Activated CD4-positive, alpha-beta T cell treated with anti-CD3 and anti-CD28 coated beads, Interleukin-2, amount 50 U/mL, for 16 hours (primary cell): ENCODE measurements around the gene SCUBE2.
"Not testable (repeated sequence)": the region's sequence is repeated elsewhere in the genome, so short reads cannot be mapped to it uniquely, and the experiment has no call there.

Experiments
- DNase-seq: peaks from one replicate; pipeline ENCODE4 v3.0.0-alpha.2; 2020

SCUBE2 gene

DNA sequence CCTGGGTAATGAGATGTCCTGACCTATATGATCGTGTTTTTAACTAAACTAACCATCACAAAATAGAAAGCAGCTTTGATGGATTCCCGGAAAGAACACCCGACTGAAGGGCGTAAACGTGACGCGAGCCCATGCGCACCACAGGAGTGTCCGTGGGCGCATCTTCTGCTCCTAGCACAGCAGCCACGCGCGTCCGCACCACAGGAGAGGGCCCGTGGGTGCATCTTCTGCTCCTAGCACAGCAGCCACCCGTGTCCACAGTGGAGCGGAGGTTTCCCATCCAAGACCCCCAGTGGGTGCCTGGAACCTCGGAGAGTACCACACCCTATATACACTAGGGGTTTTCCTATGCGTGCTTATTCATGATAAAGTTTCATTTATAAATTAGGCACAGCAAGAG is 51.5 kb downstream of the SCUBE2 start:
- DNase-seq: no peak

DNA sequence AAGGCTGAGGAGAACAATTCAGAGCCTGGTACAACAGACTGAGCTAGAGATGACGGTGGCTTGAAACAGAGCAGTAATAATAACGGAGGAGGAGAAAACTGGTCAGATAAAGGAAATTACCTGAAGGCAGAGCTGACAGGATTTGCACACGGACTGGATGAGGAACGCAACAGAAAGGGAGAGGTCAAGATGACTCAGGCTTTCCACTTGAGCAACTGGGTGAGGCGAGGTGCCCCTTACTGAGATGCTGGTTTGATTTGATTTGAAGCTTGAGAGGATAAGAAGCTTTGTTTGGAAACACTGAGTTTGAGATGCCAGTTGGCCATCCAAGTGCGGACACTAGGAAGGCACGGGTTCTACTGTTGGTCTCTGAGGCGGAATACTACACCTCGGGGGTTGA is 52.2 kb downstream of the SCUBE2 start:
- no peak for DNase-seq

DNA sequence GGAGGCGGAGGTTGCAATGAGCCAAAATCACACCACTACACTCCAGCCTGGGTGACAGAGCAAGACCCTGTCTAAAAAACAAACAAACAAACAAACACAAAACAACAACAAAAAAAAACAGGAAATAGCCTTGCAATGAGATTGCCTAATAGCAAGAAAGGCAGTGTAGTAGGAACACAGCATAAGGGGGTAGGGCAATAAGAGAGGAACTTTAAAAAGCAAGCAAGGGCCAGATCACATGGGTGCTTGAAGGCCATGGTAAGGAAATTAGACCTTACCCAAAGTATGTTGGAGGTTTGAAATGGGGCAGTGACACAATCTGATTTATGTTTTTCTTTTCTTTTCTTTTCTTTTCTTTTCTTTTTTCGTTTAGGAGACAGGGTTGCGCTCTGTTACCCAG is 52.9 kb downstream of the SCUBE2 start:
- no peak for DNase-seq

DNA sequence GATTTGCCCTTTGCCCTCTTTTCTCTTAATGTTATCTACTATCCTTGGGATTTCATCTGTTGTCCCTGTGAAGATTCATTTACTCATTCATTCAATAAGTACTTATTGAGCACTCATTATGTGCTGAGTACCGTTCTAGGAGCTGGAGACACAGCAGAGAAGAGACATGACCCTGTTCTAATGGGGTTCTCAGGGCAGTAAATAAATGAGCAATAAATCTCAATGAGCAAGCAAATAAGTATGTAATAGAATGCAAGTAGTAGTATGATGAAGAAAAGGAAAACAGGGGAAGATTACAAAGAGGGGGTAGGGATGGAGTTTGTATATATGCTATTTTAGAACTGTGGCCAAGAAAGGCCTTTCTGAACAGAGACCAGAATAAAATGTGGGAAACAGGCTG is 53.4 kb downstream of the SCUBE2 start:
- no peak for DNase-seq

DNA sequence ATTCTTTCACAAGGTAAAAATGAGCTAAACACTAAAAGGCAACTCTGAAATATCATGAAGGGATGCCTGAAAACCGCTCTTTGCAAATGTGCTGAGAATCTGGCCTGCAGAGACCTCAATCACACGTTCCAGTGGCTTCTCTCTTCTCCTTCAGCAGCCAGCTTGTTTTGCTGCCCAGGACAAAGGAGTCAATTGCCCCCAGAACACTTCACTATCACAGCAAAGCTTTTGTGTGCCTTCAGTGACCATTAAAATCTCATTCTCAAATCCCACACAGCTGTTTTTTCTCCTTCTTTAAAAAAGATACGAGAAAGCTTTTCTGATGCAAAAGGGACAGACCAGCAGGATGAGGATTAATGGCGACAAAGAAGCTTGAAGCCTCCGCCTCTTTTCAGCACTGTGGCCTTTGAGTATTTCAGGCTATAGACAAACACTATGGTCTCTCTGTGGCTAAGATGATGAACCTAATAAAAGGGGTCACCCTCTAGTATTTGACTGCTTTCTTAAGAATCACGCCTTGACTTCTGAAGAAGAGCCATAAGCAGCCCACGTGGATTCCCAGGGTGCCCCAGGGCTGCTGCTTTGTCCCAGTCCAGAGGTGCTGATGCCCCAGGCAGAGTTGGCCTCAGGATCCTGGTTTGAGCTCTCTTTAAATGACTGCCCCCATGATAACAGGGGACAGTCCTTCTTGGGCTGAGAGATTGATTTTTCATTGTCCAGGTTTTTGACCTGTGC is 54.2 kb downstream of the SCUBE2 start:
- DNase-seq: no peak

DNA sequence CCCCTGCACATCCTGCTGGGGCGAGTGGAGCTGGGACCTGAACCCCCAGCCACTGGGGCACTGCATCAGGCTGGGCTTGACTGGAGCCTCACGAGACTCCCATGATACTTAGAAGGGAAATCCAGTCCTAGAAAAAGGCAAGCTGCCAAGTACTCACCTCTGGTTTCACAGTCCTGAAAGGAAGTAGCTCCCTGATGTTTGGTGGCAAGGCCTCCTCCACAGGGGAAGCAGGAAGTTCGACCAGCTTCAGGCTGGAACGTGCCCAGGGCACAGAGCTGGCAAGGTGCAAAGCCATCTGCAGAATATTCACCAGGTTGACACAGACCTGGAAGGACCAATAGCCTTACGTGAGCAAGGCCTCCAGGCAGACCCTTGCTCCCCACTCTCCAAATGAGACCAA is 60.8 kb downstream of the SCUBE2 start:
- DNase-seq: no peak

DNA sequence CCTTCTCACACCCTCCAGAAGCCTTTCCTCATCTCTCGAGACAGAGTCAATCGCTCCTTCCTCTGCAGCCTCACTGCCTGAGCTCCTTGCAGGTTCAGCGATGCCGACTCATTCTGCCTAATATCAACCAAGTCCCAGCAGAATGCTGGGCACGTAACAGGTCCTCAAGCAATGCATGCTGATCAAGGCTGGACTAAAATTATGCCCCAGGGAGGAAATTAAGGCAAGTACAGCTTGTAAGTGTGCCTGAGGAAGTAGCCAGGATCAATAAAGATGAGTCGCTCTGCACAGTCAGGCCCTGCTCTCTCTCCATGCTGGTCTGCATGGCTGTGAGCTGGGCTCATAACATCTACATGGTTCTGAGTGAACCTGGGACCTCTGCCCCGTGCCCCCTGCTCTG is 62.0 kb downstream of the SCUBE2 start:
- DNase-seq: no peak

DNA sequence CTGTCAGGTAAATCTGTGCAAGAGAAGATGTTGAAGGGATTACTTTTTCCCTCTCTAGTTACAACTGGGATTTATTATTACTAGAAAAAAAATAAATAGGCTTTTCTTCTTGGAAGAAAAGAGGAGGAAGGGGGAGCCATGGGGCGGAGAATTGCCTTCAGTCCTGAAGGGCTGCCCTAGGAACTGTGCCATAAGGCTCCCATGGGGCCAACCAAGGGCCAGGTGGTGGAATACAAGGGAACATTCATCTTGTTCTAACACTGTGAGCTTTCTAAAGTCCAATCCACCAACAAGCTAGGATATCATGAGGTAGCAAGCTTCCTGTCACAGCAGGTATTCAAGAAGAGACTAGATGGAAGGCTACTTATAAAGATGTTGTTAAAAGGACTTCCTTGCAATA is 62.8 kb downstream of the SCUBE2 start:
- DNase-seq: no peak

DNA sequence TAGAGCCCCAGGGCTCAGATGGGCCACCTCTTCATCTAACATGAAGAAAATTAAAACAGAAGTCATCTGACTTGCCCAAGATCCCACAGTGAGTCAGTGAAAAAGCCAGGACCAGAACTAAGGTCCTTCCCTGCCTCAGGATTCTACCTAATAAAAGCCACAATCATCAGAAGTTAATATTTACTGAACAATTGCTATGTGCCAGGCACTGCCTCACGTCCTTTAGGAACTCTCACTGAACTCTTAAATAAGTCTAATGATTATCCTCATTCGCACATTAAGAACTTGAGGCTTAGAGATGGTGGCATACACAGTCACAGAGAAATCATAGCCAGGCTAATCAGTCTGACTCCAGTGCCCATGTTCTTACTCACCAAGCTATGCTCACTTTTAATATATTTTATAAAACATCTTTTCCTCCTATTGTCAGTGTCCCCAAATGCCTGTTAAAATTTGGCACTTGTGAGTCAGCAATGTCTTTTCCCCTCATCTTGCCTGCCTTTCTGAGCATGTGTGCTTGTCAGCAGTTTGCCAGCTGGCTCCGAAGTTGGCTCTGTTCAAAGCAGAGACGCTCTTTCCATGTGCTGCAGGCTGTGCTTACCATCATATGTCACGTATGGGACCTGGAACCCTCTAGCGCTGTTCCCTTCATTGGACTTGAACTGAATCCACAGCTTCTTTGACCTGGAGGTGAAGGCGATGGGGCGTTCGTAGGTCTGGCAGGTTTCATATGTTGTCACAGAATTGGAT is 66.1 kb downstream of the SCUBE2 start:
- DNase-seq: no peak

DNA sequence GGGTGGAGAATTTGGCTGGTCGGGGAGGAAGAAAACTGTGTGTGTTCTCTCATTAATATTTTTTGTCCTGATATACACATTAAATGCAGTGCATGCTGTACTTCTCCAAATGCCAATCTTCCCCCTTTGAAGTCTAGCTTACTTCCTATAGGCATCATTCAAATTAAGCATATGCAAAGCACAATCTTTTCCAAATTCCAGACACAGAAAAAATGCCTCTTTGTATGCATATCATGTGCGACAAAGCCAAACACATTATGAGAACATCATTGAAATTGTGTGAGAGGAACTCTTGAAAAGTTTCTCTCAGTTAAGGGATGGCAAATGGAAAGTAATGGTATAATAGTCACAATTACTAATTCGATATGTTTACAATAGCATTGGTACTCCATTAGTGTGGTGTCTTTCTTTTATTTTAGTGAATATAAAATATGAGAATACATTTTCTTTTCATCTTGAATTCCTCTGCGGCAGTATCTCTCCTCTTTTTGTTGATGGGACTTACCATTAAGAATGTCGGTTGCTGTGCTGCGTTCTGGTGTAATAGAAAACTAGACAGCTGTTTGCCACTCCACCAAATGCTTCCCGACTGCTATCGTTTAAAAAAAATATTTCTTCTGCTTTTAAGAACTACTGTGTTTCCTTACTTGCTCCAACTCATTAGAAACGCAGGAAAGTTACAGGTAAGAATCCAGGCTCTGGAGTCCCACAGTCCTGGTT is 68.3 kb downstream of the SCUBE2 start:
- no peak for DNase-seq

DNA sequence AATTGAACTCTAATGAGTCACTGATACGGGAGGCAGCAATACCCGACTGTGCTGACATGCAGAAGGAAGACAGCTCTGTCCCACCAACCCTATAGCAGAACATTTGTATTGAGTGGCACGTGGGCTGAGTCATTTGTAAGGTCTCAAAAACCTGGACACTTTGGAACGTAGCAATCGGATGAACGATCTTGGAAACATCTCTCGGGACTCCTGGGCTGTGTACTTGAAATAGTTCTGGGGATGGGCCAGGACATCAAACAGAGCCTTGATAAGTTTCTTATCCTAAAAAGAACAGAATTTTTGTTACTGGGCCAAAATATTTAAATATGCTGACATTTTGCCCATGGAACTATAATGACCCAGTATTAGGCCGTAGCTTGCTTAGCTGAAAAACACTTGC is 70.5 kb downstream of the SCUBE2 start:
- no peak for DNase-seq

DNA sequence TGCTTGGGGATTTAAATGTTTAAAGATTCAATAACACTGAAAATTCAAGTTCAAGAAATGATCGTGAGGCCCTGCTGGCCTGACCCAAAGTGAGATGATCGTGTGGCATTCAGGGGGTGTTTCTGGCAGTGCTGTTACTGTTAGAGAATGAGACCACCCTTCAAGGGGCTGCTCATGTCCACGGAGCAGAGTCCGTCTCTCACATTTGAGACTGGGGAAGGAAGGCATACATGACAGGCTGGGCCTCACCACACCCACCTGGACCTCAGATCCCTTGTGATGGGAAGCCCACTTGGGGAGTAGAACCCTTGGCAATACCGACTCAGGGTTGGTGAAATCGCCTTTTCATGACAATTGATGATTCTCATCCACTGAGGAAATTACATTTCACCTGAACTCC is 71.5 kb downstream of the SCUBE2 start:
- DNase-seq: no peak

DNA sequence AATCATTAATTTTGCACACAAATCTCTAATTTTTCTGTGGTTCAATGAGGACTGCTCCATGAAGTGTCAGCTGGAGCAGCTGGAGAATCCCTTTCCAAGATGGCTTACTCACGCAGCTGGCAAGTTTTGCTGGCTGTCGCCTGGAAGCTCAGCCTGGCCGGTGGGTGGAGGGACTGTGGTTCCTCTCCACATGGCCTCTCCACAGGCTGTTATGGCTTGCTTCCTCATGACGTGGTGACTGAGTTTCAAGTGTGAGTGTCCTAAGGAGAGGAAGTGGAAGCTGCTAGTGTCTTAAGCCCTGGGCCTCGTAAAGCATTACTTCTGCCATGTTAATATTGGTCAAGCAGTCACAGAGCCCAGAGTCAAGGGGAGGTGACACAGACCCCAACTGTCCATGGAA is 73.6 kb downstream of the SCUBE2 start:
- DNase-seq: no peak

DNA sequence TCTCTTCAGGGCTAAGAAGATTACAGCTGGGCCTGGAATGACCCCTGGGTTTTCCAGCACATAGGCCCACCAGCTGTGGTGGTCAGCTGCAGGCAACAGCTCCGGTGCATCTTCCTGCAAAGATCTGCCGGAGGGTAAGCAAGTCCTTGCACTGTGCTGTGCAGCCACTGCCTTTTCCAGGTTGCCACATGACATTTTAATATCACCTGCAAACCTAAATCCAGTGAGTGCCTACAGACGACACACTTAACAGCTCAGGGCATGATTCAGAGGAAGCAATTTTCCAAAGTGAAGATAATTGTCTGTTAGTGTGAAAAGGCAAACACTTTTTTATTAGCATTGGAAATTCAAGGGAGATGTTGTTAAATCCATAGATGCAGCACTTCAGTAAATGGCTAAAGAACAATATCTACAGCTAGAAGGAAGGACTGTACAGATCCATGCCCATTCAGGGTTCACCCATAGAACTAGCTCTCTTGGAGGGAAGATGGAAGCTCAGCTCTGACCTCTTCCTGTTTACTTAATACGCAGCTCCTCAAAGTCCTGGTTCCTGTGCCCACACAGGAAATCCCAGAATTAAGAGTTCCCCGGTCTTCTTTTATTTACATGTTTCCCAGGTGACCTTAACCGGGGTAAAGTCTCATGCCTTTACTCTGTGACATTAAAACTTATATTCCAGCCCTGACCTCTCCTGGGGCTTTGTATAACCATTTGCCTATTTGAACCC is 74.3 kb downstream of the SCUBE2 start:
- DNase-seq: no peak

DNA sequence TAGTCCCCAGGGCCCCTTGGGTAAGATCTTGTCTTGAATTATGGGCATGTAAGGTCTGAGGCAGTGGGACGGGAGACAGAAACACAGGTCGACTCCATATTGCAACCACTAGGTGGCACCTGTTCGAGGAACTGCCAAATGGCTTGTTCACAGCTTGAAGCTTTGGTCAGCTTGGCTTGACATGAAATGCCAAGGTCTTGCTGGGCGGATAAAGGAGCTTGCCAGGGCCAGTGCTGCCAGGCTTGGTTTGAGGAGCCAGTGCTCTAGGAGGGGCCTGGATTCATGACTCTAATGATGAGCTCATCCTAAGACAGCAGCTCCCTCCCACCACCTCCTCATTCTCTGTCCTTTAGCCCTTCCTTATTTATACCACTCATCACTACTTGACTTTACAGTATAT is 75.7 kb downstream of the SCUBE2 start:
- peak; percentile 77 for DNase-seq

DNA sequence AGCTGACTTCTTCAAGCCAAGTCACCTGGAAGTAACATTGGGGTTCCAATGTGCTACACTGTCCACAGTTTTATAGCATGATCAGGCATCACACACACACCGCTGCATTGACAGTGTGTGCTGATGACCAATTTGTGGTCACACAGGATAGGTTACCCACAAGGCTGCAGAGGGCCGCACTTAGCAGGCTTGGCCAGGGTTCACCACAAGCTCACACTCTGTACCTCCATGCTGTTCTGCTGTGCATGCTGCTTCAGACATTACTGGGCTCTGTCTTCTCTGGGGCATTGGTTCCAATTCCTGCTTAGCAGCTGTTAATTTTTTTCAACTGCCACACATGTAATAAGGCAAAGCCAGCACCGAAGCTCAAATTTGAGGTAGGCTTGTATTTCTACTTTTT is 76.6 kb downstream of the SCUBE2 start:
- no peak for DNase-seq

DNA sequence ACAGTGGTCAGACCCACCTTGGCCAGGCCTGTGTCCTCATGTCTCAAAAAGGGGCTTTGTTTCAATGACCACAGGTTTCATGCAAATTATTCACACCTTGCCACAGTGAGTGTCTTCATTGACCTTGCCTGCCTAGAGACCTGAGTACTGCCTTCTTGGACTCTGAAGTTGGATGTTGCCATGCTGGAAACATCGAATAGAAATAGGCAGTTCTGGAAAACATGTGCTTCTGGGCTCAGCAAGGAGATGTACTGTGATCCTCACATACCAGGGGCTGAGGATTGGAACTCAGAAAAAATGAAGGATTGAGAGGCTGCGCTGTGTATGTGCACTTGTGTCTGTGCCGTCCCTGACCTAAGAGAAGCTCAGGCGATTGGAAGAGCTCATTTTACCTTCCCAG is 78.0 kb downstream of the SCUBE2 start:
- no peak for DNase-seq

DNA sequence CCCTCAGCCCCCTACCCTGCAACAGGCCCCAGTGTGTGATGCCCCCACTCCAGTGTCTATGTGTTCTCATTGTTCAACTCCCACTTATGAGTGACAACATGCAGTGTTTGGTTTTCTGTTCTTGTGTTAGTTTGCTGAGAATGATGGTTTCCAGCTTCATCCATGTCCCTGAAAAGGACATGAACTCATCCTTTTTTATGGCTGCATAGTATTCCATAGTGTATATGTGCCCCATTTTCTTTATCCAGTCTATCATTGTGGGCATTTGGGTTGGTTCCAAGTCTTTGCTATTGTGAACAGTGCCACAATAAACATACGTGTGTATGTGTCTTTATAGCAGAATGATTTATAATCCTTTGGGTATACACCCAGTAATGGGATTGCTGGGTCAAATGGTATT is 81.9 kb downstream of the SCUBE2 start:
- DNase-seq: not testable (repeated sequence)

DNA sequence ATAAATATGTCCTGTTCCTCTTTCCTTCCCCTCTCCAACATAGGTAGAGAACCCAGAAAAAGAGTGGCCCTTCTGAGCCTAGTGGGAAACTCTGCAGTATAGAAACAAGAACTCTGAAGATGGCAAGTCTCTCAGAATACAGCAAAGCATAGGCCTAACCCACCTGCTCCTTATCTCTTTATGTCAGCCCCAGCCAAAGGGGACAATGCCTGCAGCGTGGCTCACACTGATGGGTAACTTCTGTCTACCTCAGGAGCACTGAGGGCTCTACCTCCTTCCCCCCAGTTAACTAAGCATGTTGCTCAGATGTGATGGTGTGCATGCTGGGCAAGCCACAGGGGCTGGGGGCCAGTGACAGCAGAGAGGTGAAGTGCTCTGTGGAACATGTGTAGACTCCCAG is 82.7 kb downstream of the SCUBE2 start:
- no peak for DNase-seq

DNA sequence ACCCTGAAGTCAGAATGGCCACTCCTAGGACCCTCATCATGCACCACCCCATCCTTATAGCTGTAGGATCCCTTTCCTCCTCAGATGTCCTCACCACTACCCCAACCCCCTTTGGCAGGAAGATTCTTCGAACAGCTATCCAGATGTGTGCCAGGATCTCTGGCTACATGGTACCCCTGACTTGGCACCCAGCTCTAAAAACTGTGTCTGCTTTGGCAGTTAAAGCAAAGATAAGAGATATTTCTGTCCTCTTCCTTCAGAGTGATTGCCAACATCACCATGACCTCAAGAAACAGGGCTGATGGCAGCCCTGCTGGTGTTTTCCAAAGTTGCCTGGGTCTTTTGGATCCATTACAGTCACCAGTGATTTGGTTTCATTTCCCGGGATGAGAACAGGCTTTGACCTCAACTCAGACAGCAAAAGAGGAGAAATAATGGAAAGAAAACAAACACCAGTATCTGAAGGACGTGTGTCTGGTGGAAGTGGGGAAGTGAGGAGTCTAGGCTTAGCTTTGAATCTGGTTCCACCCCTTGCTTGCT is 83.3 kb downstream of the SCUBE2 start:
- no peak for DNase-seq

DNA sequence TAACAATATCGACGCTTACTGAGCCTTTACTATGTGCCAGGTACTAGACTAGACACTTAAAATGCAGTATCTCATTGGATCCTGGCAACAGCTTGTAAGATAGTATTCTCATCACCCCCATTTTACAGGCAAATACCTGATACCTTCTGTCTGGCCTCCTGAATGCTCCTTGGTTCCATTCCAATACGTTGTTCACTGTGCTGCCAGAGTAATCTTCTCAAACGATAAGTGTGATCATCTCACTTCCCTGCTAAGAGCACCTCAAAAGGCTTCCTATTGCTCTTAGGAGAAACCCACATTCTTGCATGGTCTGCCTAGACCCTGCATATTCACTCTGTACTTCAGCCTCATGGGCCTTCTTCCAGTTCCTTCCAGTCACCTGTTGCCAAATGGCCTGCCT is 86.3 kb downstream of the SCUBE2 start:
- no peak for DNase-seq

DNA sequence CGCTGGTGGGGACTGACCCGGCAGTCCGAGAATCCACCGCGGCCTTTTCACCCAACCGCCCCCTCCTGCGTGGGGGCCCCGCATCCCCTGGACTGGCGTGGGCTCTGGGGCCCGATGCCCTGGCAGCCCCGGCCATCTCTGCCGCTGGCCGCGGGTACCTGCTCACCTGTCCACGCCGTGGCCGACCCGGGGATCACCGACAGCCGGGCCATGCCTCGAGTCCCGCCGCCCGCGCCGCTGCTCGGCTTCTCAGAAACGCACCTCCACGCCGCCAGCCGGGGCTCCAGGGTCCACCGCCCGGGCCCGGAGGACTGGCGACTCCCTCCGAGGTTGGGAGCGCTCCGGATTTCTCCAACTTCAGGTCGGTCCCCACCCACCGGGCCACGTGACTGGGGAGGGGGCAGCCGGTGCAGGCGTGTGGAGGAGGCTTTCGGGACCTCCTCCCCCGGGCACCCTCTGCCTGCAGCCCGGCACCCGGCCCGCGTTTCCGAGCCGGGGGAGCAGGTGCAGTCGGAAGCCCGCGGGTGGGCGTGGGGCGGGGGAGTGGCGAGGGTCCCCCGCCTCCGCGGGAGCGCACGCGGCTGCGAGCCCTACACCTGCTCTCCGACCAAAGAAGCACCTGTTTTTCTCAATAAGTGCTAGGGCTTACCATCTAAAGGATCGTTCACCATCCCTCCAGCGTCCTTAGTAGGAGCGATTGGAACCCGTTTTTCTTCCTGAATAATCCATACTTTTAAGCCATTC is 87.0 kb downstream of the SCUBE2 start:
- DNase-seq: no peak
